Endothelial cell of umbilical vein (primary cell): ENCODE measurements around the gene RHOC.

ENCODE experiments used
- EZH2 ChIP-seq: IDR thresholded peaks from 2 replicates; pipeline ENCODE4 v1.6.1; 2012; ENCODE audit warnings: borderline replicate concordance, low read depth, mild to moderate bottlenecking, moderate library complexity, low read length, inconsistent platforms; ENCODE audit not compliant: severe bottlenecking
- FOS ChIP-seq: IDR thresholded peaks from 2 replicates; pipeline ENCODE4 v1.6.1; 2011; ENCODE audit warnings: mild to moderate bottlenecking, low read length, moderate library complexity, borderline replicate concordance; ENCODE audit not compliant: insufficient read depth
- JUN ChIP-seq: IDR thresholded peaks from 2 replicates; pipeline ENCODE4 v1.6.1; 2011; ENCODE audit warnings: borderline replicate concordance, low read depth; ENCODE audit not compliant: insufficient read length, insufficient read depth
- MAX ChIP-seq: IDR thresholded peaks from 2 replicates; pipeline ENCODE4 v1.6.1; 2011; ENCODE audit not compliant: insufficient read depth, insufficient read length
- MYC ChIP-seq: IDR thresholded peaks from one replicate; pipeline ENCODE4 v1.6.1; 2011; ENCODE audit warnings: mild to moderate bottlenecking, low read depth, low read length
- POLR2A ChIP-seq: IDR thresholded peaks from 2 replicates; pipeline ENCODE4 v1.6.1; 2012; ENCODE audit warnings: low read depth, mild to moderate bottlenecking, control low read depth, low read length
- POLR2AphosphoS5 ChIP-seq: IDR thresholded peaks from 2 replicates; pipeline ENCODE4 v1.6.1; 2012; ENCODE audit warnings: low read depth, mild to moderate bottlenecking, control low read depth, low read length, moderate library complexity; ENCODE audit not compliant: insufficient read depth
- TF ChIP-seq, protein P1 (sequence below), 2 donors: IDR thresholded peaks; 1 replicate in 1 of 2; 2 replicates in 1 of 2; pipeline ENCODE4 v1.5.1; 2011; ENCODE audit warnings: low read length in 2 of 2, mild to moderate bottlenecking in 2 of 2, moderate library complexity in 2 of 2, control low read depth in 1 of 2, inconsistent platforms in 1 of 2, low read depth in 1 of 2; ENCODE audit not compliant: insufficient read depth in 1 of 2; ENCODE audit errors: extremely low read depth in 1 of 2

DNA sequence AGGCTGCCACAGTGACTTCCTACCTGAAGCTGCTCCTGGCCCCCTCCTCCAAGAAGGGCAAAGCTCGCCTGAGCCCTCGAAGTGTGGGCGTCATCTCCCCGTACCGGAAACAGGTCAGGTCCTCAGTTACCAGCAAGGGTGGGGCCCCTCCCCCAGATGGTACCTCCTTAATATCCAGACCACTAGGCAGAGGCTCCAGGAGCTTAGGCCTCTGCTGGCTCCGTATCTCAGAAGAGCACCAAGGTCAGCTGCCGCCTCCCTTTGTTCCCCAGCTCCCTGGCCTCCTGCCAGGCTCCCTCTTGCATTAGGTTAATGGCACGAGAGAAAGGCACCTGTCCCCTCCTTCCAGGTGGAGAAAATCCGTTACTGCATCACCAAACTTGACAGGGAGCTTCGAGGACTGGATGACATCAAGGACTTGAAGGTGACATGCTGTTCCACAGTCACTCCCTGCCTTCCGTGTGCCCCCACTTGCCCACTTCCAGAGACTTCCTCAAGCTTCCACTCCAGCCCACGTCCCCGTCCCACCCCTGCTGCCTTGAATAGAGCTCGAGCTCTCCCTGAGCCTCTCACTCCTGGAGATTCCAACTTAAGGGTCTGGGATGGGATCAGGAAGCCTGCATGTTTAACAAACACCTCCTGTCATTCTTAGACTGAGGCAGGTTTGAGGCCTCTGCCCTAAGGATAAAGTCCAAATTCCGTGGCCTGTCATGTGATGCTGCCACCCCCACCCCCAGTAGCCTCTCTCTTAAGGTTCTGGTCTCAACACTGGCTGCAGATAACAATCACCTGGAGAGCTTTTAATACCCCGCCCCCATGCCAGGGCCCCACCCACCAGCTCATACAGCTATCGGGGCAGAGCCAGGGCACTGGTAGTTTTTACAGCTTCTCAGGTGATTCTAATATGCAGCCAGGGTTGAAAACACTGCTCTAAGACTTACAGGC is 8.3 kb downstream of the RHOC start:
- TF ChIP-seq POLR2A (peak; percentile 52), JUN (no peak), MYC (no peak), POLR2AphosphoS5 (no peak), EZH2 (no peak), MAX (no peak), FOS (no peak)
- TF ChIP-seq, protein P1, sequence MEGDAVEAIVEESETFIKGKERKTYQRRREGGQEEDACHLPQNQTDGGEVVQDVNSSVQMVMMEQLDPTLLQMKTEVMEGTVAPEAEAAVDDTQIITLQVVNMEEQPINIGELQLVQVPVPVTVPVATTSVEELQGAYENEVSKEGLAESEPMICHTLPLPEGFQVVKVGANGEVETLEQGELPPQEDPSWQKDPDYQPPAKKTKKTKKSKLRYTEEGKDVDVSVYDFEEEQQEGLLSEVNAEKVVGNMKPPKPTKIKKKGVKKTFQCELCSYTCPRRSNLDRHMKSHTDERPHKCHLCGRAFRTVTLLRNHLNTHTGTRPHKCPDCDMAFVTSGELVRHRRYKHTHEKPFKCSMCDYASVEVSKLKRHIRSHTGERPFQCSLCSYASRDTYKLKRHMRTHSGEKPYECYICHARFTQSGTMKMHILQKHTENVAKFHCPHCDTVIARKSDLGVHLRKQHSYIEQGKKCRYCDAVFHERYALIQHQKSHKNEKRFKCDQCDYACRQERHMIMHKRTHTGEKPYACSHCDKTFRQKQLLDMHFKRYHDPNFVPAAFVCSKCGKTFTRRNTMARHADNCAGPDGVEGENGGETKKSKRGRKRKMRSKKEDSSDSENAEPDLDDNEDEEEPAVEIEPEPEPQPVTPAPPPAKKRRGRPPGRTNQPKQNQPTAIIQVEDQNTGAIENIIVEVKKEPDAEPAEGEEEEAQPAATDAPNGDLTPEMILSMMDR (IDR thresholded peaks at IDR 0.05; ENCODE audit: extremely low read depth in 1 of 2, insufficient read depth in 1 of 2, low read depth in 1 of 2, low read length in 2 of 2) = no peak
